Germinal center (tissue), 1 donor: ENCODE data around the gene DKK1.
"Not testable (repeated sequence)": the region's sequence is repeated elsewhere in the genome, so short reads cannot be mapped to it uniquely, and the experiment has no call there.

Experiments used
- DNase-seq: peaks from one replicate; pipeline ENCODE4 v3.0.0; 2012; ENCODE audit warnings: mixed read lengths, low spot score

DKK1 gene

DNA sequence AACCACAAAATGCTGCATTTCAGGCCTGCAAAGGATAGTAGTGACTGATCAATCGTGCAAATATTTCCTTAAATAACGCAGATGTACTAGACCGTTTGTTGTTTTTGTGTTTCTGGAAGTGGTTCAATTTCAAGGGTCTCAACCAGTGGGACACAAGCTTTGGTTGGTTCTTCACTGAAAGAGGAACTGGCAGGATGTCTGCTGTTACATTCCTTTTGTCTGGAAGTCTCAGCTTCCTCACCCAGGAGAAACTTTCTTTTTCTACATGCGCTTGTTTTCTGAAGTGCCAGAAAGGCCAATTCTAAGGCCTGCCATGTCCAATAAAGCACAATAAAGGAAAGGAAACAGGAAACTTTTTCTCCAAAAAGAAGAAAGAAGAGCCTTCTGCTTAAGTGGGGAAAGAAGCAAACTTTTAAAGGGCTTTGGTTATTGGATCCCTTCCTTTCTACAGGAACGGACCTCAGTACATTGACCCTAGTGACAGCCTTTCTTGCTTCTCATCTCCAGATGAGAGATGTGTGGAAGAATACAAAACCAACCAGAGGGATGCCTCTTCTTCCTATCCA is 4.1 kb downstream of the DKK1 start:
- DNase-seq: no peak

DNA sequence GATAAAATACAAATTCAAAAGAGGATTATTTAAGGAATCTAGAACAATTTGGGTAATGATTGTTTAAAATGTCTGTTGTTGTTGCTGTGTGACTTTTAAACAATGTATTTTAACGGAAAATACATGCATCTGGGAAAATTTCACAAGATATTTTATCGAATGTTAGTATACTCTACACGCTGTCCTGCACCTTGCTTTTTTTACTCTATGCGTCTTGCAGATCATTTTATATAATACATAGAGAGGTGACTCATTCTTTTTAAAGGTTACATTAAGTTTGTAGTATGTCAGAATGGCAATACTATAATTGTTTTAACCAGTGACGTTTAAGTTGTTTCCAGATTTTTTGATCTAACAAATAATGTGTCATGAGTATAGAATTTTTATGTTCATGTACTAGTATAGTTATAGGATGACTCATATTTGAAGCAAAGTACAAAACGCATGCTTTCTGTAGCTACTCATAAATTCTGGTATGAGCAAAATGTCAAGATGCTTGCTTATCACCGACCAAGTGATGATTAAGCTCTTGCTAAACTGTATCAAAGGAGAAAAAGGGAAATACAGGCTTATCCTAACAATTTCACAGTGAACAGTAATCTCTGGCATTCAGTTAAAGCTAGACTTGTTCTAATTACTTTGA is 4.9 kb downstream of the DKK1 start:
- DNase-seq: no peak

DNA sequence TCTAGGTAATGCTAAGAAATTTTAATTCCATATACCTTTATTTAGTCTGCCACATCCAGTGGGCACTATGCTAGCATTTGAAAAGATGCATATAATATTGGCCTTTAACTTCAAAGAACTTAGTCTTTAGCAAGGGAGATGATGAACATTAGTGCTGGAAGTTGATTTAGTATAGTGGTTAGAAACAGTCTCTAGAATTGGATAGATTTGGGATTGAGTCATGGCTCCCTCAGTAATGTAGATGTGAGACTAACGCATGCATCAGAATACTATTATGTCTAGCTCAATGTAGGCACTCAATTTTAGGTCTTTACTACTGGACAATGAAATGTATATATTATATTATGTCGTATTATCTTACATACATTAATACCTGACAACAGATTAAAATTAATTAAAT is 5.8 kb downstream of the DKK1 start:
- DNase-seq: no peak

- DNase-seq: no peak
Measured at GRCh38 chr10:52322323-52322722, 8.2 kb downstream of the DKK1 start.

DNA sequence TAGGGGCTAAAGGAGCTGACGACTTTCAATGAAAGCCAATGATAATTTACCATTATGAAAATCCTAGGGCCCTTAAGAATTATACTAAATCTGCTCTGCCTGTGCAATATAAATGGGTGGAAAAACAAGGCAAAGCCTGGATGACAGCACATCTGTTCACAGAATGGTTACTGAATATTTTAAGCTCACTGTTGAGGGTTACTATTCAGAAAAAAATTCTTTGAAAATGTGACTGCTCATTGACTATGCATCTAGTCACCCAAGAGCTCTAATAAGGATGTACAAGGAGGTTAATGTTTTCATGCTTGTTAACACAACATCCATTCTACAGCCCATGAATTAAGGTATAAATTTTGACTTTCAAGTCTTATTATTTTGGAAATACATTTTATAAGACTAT is 8.9 kb downstream of the DKK1 start:
- no peak for DNase-seq

DNA sequence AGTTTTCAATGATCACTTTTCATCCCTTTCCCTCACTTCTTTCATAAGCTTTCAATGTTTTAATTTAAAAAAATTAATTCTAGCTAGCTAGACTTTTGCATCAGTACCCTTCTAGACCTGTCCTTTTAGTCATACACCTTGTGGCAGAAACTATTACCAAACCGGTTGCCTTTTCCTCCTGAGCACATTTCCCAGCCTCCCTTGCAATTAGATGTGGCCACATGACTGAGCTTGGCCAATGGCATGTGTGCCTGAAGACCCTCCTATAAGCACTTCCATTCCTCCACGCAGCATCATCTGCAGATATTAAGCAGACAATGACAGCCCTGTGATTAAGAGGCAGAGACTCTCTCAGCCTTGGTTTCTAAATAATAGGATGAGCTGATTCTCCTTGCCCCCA is 12.3 kb downstream of the DKK1 start:
- DNase-seq: no peak

- no peak for DNase-seq
Measured at GRCh38 chr10:52331638-52332364, 17.7 kb downstream of the DKK1 start.

DNA sequence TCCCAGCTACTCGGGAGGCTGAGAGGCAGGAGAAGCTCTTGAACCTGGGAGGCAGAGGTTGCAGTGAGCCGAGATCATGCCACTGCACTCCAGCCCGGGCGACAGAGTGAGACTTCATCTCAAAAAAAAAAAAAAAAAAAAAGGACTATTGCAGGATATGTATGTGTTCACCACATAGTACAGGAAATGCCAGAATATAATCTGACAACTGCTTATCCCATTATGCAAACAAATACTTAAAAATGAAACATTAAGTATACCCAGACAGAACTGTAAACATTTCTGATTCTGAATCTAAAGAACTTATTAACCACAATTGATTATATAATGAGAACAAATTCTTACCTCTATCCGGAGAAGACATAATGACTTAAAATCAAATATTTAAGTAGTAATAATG is 18.7 kb downstream of the DKK1 start:
- DNase-seq: no peak

DNA sequence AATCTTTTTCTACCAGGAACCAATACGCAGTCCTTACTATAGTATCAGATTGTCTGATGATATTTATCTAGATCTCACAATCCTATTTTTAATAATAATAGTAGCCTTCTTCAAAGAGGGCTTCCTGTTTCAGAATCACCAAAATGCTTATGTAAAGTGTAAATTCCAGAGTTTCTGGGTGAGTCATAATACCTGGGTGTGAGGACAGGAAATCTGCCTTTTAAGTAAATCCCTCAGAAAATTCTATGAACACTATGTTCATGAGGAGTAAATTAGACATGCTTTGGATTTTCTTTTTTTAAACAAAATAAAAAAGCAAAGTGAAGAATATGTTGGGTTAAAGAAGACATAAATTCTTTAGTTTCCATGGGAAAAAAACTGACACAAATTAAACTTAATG is 20.5 kb downstream of the DKK1 start:
- no peak for DNase-seq

DNA sequence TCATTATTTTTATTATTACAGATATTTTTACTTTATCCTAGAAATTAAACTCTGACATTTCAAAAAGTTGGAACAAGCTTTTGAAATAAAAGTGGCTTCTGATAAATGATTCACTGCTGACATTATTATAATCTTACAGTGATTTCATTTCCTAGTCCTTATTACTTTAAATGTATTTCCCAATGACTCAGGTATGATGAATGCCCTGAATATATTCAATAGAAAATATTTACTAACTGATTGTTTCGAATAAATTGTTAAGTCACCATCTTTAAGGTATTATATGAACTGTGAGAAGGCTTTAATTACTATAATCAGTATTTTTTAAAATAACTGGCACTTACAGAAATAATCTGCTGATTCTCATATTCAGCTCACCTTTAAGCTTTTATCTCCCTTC is 21.6 kb downstream of the DKK1 start:
- DNase-seq: no peak

GRCh38 chr10:52337225-52337624 is 23.1 kb downstream of the DKK1 start:
- DNase-seq: no peak

DNA sequence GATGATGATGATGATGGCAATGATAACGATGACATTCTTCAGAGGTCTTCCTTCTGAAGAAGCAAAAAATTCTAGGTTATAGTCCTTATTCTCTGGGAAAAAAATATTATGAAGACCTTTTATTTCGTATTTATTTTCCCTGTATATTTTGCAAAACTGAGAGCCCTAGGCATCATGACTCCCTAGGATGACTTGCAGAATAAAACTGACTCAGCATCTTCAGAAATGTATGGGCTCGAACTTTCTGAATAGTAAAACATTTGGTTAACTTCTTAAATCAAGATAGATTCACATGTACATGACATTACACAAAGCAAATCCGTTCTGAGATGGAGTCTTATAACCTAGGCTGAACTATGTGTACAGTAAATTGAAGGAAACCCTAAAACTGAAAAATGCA is 29.4 kb downstream of the DKK1 start:
- DNase-seq: no peak

GRCh38 chr10:52346394-52347326 is 32.6 kb downstream of the DKK1 start:
- DNase-seq: no peak

DNA sequence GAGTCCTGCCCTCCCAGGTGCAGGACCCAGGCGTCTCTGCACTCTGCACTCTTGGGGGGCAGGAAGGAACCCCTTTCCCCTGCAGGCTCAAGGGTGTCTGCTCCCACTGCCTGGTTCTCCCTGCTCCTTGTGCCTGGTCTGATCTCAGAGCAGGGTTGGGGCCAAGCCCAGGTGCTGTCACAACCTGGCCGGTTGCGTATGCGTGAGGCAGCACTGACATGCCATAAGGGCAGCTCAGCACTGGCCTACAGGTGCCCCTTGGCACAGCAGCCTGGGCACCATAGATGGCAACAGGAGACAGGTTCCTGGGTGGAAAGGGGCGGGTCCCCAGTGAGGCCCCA is 33.2 kb downstream of the DKK1 start:
- DNase-seq: no peak

DNA sequence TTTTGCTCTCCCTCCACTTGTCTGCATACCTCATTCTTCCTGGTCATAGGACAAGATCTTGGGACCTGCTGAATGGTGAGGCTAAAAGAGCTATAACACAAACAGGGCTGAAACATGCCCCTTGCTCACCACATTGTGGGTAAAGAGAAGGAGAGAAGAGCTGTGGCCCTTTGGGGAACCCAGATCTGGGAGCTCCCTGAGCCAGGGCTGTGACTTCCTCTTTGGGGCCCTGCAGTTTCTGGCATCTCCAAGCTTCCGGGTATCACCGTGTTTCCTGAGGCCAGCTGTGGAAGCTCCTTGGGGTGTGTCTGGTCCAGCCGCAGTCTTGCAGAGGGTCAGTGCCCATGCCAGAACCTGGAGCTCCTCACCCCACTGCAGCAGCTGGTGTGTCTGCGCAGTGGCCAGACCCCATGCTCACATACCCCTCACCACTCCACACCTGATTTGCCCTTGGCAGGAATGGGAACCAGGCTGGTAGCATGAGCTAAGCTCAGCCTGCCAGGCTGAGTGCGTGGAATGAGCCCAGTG is 34.0 kb downstream of the DKK1 start:
- no peak for DNase-seq

GRCh38 chr10:52351914-52352330 is 37.8 kb downstream of the DKK1 start:
- no peak for DNase-seq

- no peak for DNase-seq
Measured at GRCh38 chr10:52353205-52353604, 39.1 kb downstream of the DKK1 start.

GRCh38 chr10:52353960-52354394 is 39.9 kb downstream of the DKK1 start:
- DNase-seq: no peak

GRCh38 chr10:52357971-52358370 is 43.9 kb downstream of the DKK1 start:
- no peak for DNase-seq

DNA sequence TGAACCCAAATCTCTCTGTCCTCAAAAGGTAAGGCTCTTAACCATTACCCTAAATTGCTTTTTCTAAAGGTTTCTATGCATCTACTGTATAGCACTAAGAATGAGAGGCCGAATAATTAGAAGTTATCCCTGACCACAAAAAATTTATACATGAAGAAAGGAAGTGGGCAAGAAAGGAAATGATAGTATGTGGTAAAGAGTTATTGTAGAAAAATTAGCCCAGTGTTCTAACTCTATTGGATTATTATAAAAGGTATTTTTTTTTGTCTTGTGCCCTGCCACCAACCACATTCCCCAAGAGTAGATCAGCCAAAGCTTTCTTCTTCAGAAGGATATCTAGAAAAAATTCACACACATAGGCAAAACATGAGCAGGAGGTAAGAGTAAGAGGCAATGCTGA is 45.4 kb downstream of the DKK1 start:
- no peak for DNase-seq

DNA sequence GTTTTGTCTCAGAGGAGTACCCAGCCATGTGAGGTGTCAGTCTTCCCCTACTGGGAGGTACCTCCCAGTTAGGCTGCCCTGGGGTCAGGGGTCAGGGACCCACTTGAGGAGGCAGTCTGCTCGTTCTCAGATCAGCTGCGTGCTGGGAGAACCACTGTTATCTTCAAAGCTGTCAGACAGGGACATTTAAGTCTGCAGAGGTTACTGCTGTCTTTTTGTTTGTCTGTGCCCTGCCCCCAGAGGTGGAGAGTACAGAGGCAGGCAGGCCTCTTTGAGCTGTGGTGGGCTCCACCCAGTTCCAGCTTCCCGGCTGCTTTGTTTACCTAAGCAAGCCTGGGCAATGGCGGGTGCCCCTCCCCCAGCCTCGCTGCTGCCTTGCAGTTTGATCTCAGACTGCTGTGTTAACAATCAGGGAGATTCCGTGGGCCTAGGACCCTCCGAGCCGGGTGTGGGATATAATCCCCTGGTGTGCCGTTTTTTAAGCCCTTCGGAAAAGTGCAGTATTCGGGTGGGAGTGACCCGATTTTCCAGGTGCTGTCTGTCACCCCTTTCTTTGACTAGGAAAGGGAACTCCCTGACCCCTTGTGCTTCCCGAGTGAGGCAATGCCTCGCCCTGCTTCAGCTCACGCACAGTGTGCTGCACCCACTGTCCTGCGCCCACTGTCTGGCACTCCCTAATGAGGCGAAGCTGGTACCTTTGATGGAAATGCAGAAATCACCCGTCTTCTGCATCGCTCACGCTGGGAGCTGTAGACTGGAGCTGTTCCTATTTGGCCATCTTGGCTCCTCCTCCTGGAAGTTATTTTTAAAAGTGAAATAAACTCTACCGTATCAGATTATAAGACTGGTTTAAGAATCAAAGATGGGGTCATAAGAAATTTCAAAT is 51.7 kb downstream of the DKK1 start:
- DNase-seq: not testable (repeated sequence)
